GM19395 (cell line): Measurements from ENCODE around the gene DISP2.

ENCODE experiments used
- ATAC-seq: cut with Tn5 transposase; IDR thresholded peaks from one replicate; pipeline ENCODE4 v1.9.1; 2021; ENCODE audit warnings: mild to moderate bottlenecking, moderate library complexity; ENCODE audit not compliant: unreplicated experiment

DISP2 gene

DNA sequence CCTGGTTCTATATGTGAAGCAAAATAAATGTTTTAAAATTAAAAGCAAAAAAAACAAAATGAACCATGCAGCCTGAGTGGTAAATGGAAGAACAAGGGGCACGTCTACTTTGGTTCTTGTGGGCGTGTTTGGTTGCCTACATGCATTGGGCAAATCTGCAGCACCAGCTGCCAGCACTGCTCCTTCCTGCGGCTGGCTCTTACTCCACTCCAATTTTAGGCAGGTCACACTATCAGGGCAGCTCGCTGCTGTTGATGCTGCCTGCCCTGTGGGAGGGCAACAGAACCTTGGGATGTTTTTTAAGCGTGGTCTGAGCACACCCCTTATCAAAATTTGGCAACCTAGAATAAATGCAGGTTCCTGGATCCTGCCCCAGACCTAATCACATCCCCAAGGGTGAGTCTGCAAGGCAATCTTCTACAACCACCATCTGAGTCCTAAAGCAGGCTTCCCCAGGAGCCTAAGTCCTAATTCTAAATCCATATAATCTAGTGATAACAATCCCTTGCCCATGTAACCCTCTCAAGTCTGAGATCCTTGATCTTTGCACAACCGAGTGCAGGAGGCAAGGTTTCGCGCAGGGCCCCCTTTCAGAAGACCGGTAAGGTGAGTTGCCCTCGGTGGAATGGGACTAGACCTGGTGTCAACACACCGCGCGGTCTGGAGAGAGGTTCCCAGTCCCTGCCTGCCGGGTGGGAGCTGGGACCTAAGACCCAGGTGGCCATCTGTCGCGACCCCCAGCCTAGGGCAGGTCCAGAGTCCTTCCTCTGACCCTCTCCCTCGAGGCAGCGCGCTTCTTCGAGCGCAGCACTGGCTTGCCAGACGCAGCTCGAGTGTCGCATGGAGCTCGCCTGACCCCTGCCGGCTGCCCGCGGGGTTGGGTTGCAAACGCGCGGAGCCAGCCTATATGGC, 63.5 kb downstream of the DISP2 start:
- ATAC-seq = peak; percentile 78

- no peak for ATAC-seq
These were observed 66.6 kb downstream of the DISP2 start for GRCh38 chr15:40424483-40425115.

GRCh38 chr15:40425681-40426080, 67.7 kb downstream of the DISP2 start:
- no peak for ATAC-seq

DNA sequence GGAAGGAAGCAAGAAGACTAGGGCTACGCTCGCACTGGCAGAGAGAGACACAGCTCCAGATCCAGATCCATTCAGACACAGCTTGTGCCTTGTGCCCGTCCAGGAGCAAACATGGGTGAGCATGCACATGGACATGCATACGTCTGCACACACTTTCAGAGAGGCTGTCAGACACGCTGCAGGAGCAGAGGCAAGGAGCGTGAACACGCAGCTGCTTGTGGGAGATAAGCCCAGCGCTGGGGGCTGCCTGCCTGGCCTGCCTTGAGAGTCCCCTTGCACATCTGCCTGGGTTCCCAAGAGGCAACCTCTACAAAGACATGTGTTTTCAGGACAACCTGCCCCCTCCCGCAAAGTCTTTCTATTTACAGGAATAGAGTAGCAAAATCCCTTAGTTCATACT, 69.2 kb downstream of the DISP2 start:
- no peak for ATAC-seq

- ATAC-seq = no peak
These were observed 70.2 kb downstream of the DISP2 start for GRCh38 chr15:40428185-40428584.
